GM19043 (cell line): ENCODE data around the gene MTMR12.
A peak's percentile ranks its signal among the peaks of the same experiment; 100 is the strongest.
"Not testable (repeated sequence)": the region's sequence is repeated elsewhere in the genome, so short reads cannot be mapped to it uniquely, and the experiment has no call there.

Experiments used
- ATAC-seq: cut with Tn5 transposase; IDR thresholded peaks from one replicate; pipeline ENCODE4 v1.9.1; 2021; ENCODE audit warnings: low read depth; ENCODE audit not compliant: unreplicated experiment

Gene MTMR12

DNA sequence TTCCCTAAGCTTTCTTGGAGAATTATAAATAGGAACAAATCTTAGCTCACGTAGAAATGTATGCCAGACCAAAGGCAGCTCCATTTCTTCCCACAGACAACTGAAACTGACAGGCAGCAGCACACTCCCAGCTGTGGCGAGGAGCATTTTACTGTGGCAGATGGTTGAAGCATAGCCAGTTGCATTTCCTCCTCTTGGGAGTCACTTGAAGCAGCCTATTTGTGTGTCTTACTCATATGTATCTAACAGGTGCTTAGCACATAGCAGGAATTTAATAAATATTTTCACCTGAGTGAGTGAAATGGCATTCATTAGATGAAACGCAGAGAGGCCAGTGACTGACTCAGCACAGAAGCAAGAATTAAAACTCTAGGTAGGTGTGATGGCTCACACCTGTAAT lies 12.3 kb upstream of the MTMR12 start:
- ATAC-seq, result peak; percentile 57

DNA sequence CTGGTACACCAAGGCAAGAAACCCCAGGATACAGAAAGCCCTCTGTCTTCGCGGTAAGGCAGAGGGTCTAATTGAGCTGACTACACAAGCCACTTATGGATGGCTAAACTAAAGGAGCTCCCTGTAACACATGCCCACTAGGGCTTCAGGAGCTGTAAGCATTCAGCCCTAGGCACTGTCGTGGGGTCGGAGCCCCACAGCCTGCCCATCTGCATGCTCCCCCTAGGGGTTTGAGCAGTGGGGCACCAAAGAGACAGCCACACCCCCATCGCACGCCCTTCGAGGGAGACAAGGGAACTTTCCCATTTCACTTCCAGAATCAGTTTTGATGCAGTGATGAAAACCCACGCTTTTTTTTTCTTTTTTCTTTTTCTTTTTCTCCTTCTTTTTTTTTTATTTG lies 11.0 kb upstream of the MTMR12 start:
- ATAC-seq, result no peak

- ATAC-seq, result no peak
Measured at GRCh38 chr5:32322882-32323281, 10.1 kb upstream of the MTMR12 start.

DNA sequence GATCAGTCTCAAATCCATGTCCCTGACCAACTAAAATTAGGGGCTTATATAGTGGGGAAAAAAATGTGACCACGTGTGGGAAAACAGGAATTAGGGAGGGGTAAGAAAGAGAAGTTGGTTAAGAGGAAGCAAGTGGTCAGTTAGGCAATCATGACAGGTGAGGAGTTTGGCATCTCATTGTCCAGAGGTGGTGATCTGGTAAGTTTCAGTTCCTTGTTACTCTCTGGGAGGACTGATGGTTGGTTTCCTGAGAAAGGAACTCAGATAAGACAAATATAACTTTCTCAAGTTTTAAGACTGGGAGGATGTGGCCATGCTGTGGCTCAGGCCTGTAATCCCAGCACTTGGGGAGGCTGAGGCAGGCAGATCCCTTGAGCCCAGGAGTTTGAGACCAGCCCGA lies 9.0 kb upstream of the MTMR12 start:
- ATAC-seq, result not testable (repeated sequence)

DNA sequence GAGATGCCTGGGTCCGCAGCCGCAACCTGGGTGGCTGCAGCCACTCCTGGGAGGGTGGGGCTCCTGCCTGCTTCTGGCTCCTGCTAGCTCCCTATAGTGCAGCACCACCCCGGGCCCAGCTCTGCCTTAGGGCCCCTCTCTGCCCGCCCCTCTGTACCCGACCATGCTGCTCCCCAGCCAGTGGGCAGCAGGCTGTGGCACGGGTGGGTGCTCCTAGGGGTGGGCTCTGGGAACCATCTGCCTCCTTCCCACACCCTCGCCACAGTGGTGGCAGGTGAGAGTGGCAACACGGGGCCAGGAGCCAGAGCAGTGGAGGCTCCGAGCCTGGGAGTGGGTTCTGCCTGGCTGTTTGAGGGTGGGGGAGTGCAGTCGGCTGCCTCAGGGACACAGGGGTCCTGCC lies 7.8 kb upstream of the MTMR12 start:
- no peak for ATAC-seq

- ATAC-seq, result no peak
Measured at GRCh38 chr5:32319926-32320543, 7.3 kb upstream of the MTMR12 start.

GRCh38 chr5:32319392-32319791 lies 6.7 kb upstream of the MTMR12 start:
- no peak for ATAC-seq

- ATAC-seq, result no peak
Measured at GRCh38 chr5:32317041-32317440, 4.3 kb upstream of the MTMR12 start.

DNA sequence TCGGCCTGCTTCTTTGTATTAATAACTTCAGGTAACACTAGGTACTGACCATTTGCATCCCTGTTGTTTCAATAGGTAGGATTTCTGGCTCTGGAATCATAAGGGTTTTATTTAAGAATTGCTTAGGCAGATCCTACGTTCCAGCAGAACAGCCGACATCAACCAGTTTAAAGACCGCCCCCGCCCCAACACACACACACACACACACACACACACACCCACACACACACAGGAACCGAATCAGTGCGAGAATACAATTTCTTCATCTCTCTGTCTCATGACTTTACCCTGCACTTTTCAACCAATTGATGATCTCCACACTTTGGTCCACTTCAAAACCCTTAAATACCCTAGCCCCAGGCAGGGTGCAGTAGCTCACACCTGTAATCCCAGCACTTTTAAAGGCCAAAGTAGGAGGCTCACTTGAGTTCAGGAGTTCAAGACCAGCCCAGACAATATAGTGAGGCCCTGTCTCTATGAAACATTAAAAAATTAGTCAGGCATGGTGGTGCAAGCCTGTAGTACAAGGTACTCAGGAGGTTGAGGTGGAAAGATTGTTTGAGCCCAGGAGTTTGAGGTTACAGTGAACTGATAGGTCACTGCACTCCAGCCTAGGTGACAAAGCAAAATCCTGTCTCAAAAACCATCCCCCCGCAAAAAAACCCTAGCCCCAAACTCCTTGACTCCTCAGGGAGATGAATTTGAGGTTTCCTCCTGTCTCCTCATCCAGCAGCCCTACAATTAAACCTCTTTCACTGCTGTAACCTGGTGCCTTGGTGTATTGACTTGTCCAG lies 2.7 kb upstream of the MTMR12 start:
- no peak for ATAC-seq

- ATAC-seq, result no peak
Measured at GRCh38 chr5:32314658-32315057, 1.9 kb upstream of the MTMR12 start.

GRCh38 chr5:32314152-32314488 lies 1.4 kb upstream of the MTMR12 start:
- not testable (repeated sequence) for ATAC-seq

DNA sequence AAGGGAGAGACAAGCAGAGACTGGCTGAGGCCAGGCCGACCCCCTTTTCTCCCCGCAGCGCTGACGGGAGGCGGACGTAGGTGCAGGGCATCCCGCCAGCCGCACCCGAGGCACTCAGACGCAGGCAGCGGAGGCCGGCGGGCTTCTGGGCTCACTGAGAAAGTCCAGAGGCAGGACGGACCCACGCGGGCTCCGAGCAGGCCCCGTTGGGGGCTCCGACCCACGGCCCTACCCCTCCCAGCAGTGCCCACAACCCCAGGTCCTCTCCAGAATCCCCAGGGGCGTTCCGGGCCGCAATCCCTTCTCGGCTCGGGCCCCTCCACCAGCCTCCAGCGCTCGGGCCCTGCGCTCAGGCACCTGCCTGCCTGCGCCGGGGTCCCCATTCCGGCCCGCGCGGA lies 543 bp downstream of the MTMR12 start:
- ATAC-seq, result peak; percentile 17

DNA sequence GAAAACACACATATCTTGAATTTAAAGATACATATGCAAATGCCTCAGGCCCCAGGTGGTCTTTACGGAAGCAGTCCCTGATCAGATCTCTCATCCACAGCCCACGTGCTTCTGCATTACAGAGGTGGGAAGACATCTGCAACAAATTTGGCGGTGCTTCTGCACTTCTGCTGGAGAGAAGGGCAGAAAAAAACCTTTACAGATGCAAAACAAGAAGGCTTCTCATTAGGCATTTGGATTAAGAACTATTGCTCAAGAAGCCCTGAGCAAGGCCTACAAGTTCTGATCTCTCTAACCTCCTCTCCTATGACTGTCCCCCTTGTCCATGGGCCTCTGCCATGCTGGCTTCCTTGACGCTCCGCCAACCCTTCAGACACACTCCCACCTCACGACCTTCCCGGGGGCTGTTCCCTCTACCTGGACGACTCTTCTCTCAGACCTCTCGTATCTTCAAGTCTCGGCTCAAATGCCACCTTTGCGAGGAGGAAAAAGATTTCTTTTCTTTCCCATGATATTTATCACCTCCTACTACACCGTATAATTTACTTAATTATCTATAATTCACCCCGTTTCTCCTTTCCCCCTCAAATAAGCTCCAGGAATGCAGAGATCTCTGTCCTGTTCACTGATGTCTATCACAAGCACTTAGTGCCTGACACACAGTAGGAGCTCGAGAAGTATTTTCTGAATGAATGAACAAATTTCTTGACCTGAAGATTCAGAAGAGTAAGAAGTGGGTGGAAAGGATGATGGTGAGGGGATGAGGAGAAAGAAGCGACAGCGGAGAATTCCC lies 1.1 kb downstream of the MTMR12 start:
- no peak for ATAC-seq

GRCh38 chr5:32309761-32310160 lies 3.0 kb downstream of the MTMR12 start:
- no peak for ATAC-seq

GRCh38 chr5:32308946-32309345 lies 3.8 kb downstream of the MTMR12 start:
- ATAC-seq, result no peak

- no peak for ATAC-seq
Measured at GRCh38 chr5:32307769-32308194, 5.0 kb downstream of the MTMR12 start.

GRCh38 chr5:32304622-32305021 lies 8.1 kb downstream of the MTMR12 start:
- no peak for ATAC-seq

GRCh38 chr5:32303755-32304120 lies 9.0 kb downstream of the MTMR12 start:
- no peak for ATAC-seq

- ATAC-seq, result no peak
Measured at GRCh38 chr5:32302835-32303754, 9.6 kb downstream of the MTMR12 start.

DNA sequence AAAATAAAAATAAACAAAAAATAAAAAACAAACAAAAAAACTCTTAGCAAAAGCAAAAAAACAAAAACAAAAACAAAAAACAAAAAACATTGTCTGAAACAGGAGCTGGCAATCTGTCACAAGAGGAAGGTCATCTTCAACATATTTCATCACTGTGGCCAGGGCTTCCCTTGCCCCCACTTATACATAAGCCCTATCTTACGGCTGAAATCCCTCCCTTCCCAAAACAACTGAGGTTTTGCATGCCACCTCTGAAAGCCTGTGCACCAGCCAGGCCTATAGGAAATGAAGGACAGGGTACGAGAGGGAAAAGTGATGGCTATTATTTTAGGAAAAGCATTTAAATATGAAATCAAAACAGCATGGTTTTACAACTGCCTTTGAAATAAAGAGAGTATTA lies 10.8 kb downstream of the MTMR12 start:
- ATAC-seq, result no peak
